WERI-Rb-1 (cell line): ENCODE measurements around the gene ZC3H18.

Experiments
- DNase-seq: peaks from one replicate; pipeline ENCODE4 v3.0.0-alpha.2; 2020
- H3K27ac ChIP-seq: fragments of 250-450 bp; sonication (Bioruptor Pico); 2 replicates; pipeline ENCODE4 v1.5.1; 2020; ENCODE audit warnings: mild to moderate bottlenecking, moderate library complexity
- H3K27me3 ChIP-seq: fragments of 250-450 bp; sonication (Bioruptor Pico); 2 replicates; pipeline ENCODE4 v1.5.1; 2021; ENCODE audit warnings: mild to moderate bottlenecking, low read depth, moderate library complexity; ENCODE audit not compliant: insufficient read depth, severe bottlenecking
- H3K36me3 ChIP-seq: fragments of 250-450 bp; sonication (Bioruptor Pico); 2 replicates; pipeline ENCODE4 v1.5.1; 2020; ENCODE audit warnings: mild to moderate bottlenecking, moderate library complexity
- H3K4me3 ChIP-seq: 2 replicates; pipeline ENCODE4 v1.5.1; 2011; ENCODE audit warnings: low read depth, mild to moderate bottlenecking, control low read depth, low read length
- H3K9me3 ChIP-seq: fragments of 250-450 bp; sonication (Bioruptor Pico); 2 replicates; pipeline ENCODE4 v1.5.1; 2021; ENCODE audit warnings: mild to moderate bottlenecking, moderate library complexity; ENCODE audit not compliant: severe bottlenecking
- CTCF ChIP-seq: IDR thresholded peaks from 2 replicates; pipeline ENCODE4 v1.5.1; 2011; ENCODE audit warnings: low read depth, mild to moderate bottlenecking, control low read depth, inconsistent platforms, low read length

The ZC3H18 gene

GRCh38 chr16:88596483-88596882, 26.3 kb downstream of the ZC3H18 start:
- H3K4me3 ChIP-seq, result no peak overlapping the region
- no peaks in the 10 kb centered on the region for H3K27me3 ChIP-seq
- no peak for DNase-seq
- no peaks in the 10 kb centered on the region for H3K36me3 ChIP-seq
- H3K9me3 ChIP-seq, result no peaks in the 10 kb centered on the region
- no peak for TF ChIP-seq CTCF
- no peak overlapping the region for H3K27ac ChIP-seq

GRCh38 chr16:88597856-88598491, 27.8 kb downstream of the ZC3H18 start:
- H3K4me3 ChIP-seq, result no peak overlapping the region
- no peak overlapping the region for H3K27ac ChIP-seq
- no peak for TF ChIP-seq CTCF
- H3K36me3 ChIP-seq, result no peaks in the 10 kb centered on the region; the same call in 1 of the 2 replicates
- no peak for DNase-seq
- no peaks in the 10 kb centered on the region for H3K9me3 ChIP-seq
- no peaks in the 10 kb centered on the region for H3K27me3 ChIP-seq

- H3K9me3 ChIP-seq, result no peaks in the 10 kb centered on the region
- no peak for DNase-seq
- H3K4me3 ChIP-seq, result no peak overlapping the region
- TF ChIP-seq CTCF, result no peak
- H3K27me3 ChIP-seq, result no peaks in the 10 kb centered on the region
- no peak overlapping the region for H3K27ac ChIP-seq
- H3K36me3 ChIP-seq, result no peaks in the 10 kb centered on the region; the same call in 1 of the 2 replicates
Measured at GRCh38 chr16:88599092-88599733, 29.0 kb downstream of the ZC3H18 start.

DNA sequence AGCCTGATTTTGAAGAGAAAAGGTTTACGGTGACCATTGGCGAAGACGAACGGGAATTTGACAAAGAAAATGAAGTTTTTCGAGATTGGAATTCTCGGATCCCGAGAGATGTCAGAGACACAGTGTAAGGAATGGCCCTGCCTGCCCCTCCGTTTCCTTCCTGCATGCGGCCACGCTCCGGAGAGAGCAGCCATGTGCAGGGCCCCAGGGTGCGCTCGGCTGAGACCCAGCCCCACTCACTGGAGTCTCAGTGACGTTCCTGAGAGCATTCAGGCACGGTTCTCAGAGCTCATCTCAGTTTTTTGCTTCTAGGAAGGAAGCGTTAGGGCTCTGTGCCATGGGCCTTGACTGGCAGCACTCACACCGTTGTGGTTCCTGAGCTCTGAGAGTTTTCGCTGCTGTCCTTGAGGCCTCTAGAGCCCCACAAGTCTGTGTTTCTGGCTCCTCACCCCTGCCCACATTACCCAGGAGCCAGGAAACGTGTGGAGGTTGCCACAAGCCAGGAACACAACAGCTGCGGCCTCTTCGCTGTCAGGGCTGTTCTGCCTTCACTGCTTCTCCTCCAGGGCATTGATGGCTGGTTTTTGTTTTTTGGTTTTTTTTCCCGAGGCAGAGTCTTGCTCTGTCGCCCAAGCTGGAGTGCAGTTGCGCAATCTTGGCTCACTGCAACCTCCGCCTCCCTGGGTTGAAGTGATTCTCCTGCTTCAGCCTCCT, 29.8 kb downstream of the ZC3H18 start:
- Histone ChIP-seq H3K9me3 (no peaks in the 10 kb centered on the region), H3K4me3 (no peak overlapping the region), H3K36me3 (no peaks in the 10 kb centered on the region; the same call in 1 of the 2 replicates), H3K27ac (no peak overlapping the region), H3K27me3 (no peaks in the 10 kb centered on the region)
- DNase-seq, result no peak
- no peak for TF ChIP-seq CTCF

GRCh38 chr16:88600539-88600896, 30.3 kb downstream of the ZC3H18 start:
- H3K36me3 ChIP-seq, result no peaks in the 10 kb centered on the region; the same call in 1 of the 2 replicates
- H3K27ac ChIP-seq, result no peak overlapping the region
- no peak for DNase-seq
- H3K27me3 ChIP-seq, result no peaks in the 10 kb centered on the region
- no peak overlapping the region for H3K4me3 ChIP-seq
- no peaks in the 10 kb centered on the region for H3K9me3 ChIP-seq
- no peak for TF ChIP-seq CTCF
